GM19193 (cell line): ENCODE measurements around the gene SHOC2.

Source experiments
- POLR2A ChIP-seq: IDR thresholded peaks from 4 replicates; pipeline ENCODE4 v1.6.1; 2011; ENCODE audit not compliant: insufficient read depth, insufficient read length; ENCODE audit errors: extremely low read depth

The SHOC2 gene

DNA sequence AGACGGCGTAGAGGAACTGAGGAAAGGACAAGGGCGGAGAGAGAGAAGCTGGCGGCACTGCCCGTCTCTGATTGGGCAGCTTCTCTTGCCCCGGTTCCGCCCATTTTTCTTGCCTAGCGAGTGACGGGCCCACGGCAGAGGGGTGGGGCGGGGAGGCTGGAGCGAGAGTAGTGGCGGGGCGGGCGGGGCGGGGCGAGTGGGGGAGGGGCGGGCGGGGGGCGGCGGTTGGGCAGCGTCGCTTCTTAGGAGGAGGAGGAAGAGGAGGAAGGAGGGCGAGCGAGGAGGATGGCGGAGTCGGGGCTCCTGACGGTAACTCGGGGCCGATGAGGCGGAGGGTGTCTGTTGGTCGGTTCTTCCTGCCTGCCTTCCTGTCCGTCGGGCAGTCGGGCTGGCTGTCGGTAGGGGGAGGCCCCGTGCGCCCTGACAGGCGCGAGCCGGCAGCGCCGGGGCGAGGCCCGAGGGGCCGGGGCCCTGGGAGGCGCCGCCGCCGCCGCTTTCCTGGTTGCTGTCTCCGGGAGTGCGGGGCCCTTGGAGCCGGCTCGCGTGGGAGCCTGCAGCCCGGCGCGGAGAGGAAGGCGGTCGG, at the start of gene SHOC2:
Gene SHOC2, plus strand, starts transcription at position 256 of the 583 bp plus-strand sequence. CDS start 44,755 bp downstream, outside the sequence.
- TF ChIP-seq POLR2A = peak; percentile 83

DNA sequence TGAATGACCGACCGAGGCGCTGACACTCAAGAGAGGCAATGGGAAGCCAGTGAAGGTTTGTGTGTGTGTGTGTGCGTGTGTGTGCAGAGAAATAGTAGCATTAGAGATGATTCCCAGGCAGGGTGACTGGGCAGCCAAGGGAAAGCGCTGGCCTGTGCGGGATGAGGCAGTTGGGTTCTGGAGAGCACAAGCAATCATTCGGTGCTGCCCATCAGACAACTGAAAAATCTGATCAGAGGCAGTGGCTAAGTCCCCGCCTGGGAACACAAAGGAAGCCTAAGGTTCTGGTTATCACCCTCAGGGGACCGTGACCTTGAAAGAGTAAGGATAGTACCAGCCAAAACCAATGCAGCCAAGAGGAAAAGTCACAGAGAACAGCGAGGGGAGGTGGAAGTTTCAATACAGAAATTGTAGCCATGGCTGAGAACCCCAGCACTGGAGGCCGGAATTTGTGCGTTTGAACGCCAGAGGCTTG, 48.5 kb upstream of the SHOC2 start:
- TF ChIP-seq POLR2A = no peak

DNA sequence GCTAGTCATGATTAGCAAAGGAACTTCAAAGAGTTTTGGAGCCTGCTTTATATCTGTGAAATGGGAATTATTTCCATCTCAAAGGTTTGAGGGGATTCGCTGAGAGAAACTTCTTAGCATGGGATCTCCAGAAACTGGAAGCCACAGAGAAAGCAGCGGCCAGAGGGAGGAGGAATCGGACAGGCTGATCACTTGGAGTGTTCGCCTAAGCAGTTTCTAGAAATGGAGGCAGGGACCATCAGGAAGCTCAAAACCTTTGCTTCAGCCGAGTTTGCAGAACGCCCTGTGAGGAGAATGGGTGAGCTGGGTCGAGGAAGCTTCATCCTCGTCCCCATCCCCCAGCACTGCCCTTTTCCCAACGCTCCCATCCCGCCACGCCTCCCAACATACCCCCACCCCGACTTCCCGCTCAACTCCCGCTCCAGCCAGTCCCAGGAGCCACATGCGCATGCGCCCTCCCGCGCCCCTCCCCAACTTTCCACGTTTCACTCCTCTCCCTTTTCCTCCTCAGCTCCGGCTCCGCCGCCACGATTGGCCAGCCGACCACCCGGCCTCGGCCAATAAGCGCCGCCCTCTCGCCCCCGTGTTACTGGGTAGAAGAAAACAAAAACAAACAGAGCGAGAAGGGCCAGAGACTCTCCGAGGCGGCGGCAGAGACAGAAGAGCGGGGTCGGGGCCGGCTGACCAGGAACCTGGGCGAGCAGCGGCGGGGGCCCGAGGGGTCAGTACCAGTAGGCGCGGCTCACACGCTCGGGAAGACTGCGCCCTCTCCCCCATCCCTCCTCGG, 47.9 kb upstream of the SHOC2 start, which contains the start of gene PDCD4:
Gene PDCD4, plus strand, starts transcription at position 631 of the 787 bp plus-strand sequence. CDS start 4,100 bp downstream, outside the sequence.
- peak; percentile 87 for TF ChIP-seq POLR2A

DNA sequence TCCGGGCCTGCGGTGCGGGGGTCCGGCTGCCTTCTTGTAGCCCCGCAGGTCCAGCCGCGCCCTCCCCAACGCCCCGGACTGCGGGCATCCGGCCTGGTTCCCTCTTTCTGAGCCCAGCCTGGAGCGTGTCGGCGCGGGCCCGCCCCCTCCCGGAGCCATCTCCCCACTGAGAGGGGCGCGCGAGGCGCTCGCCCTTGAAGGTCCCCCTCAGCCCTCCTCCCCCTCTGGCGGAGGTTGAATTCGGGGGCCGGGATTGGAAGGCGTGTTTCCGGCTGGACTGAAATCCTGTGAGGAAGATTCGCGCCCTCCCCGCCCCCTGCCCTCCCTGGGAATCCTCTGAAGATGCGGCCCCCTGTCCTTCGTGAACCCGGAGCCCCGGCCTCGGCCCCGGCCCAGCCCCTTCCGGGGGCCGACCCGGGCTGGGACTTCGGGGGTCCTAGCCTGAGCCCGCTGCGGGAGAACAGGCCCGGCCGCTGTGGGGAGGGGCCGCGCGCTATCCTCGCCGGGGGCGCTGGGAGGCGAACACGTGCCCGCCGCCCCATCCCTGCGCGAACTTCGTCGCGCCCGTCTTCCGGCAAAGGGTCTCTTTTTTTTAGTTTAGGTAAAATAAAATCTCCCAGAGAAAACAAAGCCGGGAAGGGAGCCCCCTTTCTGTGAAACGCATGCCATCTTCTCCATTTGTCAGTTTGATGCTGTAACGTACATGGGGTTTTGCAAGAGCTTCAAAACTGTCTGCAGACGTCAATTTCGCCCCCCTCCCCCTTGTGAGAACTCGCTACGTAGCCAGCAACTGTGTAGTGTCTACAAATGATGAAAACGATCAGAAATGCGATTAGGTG, 47.0 kb upstream of the SHOC2 start:
- no peak for TF ChIP-seq POLR2A

DNA sequence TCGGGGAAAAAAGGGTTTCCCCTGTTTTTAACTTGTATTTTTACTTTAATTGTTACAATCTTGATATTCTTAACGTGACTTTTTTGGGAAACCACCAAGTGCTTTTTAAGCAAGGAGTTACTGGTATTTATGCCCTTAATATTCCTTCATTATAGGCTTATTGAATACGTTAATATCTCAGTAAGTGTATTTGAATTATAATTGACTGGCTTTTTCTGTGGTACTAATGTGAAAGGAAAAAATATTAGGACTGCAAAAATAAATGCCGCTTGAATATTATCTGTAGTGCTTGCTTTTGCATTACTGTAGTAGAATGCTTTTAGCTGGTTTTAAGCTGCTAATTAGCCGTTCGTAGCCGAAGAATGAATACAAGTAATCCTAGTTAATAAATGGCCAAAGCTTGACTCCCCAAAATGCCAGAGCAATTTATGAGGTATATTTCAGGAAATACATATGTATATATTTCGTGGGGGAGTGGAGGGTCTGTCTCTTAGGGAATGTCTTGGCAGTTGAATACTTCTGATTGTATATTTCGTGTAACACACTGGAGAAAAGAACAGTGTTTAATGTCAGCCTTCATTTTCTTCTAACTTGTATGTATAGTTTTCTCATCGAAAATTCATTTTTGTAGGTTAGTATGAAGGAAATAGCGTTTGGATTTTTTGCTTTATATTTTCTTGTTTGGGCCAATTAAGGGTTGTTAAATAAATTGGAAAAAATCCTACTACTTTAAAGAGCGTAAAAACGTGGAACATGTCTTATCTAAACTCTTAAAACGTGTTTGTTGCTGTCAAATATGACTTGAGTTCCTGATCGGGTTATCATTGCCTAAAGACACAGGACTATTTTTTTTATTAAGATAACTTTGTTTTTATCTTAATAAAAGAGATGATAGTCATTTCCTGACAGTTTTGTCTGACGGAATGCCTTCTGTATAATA, 46.1 kb upstream of the SHOC2 start:
- no peak for TF ChIP-seq POLR2A

DNA sequence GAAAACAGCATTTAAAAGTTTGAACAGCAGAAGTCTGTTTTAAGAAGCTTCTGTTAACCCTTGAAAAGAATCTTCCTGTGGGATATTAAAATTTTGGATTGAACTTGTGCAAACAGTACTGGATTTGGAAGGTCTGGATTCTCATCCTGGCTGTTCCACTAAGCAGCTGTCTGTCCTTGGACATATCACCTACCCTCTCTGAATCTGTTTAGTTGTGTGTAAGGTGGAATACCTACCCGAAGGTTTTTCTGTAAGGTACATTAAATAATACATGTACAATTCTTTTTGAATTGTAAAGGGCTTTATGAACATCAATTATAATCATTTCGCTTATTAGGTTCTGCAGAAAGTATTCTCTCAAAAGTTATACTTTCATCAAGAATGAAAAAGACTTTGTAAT, 45.5 kb upstream of the SHOC2 start:
- no peak for TF ChIP-seq POLR2A

DNA sequence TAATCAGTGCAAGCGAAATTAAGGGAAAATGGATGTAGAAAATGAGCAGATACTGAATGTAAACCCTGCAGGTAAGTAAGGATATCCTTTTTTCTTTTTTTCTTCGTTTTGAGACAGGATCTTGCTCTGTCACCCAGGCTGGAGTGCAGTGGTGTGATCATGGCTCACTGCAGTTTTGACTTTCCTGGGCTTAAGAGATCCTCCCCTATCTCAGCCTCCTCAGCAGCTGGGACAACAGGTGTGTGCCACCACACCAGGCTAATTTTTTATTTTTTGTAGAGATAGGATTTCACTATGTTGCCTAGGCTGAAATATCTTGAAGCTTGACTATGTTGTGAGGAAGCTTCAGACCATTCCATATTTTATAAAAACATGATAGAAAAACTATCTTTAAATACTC, 43.4 kb upstream of the SHOC2 start:
- no peak for TF ChIP-seq POLR2A

DNA sequence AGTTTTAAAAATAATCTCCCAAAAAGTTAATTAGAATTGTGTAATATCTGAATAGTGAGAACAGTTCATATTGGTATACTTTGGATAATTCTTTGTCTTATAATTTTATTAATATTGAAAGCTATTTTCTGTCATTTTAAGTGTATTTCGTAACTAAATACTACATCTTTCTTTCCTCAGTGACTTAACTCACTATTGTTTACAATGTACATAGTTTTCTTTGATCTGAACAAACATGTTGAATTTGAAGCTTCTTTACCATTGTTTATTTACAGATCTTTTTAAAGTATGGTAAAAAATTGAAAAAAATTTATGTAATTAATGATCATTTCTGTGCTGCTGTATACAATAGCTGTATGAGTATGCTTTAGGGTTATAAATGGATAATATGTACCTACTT, 42.6 kb upstream of the SHOC2 start:
- no peak for TF ChIP-seq POLR2A

DNA sequence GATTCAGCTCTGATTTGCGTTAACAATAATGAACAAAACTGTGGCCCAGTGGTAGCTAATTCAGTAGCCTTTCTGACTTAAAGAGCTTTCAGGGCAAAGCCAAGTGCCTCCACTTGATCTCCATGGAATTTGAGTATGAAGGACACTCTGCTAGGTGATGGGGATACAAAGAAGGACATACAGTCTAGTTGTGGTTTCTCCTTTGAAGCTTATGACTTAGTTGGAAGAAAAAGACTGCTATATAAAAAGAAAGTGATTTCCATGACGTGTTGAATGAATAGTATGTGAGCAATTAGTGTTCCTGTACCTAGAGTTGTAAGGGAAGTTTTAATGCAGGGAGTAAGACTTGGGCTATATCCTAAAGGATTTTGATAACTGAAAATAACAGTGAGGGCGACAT, 39.4 kb upstream of the SHOC2 start:
- no peak for TF ChIP-seq POLR2A

DNA sequence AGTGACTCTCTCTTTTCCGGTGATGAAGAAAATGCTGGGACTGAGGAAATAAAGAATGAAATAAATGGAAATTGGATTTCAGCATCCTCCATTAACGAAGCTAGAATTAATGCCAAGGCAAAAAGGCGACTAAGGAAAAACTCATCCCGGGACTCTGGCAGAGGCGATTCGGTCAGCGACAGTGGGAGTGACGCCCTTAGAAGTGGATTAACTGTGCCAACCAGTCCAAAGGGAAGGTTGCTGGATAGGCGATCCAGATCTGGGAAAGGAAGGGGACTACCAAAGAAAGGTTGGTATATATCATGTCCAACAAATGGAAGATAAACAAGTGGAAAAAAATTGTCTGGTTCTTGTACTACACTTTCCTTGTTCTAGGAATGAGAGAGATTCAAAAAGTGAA, 38.2 kb upstream of the SHOC2 start:
- no peak for TF ChIP-seq POLR2A

DNA sequence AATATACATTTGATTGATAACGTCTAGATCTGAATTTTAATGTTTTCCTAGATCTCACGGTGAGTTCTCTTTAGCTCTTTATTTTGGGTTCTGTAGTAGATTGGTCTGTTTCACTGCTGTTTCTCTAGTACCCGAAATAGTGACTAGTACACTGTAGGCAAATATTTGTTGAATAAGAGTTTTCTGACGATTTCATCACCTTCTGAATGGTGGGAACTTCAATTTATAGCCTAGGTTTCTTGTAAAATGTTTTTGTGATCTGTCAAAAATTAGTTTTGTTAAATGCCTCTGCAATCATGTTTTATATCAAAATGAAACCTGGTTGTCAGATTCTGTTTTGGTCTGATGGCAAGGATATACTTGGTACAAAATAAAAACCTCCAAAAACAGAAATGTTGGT, 37.5 kb upstream of the SHOC2 start:
- no peak for TF ChIP-seq POLR2A

DNA sequence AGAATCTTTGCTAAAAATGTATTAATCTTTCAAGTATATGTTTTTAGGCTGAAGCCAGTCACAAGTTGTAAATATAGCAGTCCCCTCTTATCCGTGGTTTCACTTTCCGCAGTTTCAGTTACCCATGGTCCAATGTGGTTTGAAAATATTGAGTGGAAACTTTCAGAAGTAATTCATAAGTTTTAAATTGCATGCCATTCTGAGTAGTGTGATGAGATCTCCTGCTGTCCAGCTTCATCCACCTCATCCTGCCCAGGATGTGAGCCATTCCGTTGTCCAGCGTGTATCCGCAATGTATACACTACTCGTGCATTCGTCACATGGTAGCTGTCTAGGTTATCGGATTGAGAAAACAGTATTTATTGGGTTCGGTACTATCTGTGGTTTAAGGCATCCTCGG, 35.5 kb upstream of the SHOC2 start:
- no peak for TF ChIP-seq POLR2A

DNA sequence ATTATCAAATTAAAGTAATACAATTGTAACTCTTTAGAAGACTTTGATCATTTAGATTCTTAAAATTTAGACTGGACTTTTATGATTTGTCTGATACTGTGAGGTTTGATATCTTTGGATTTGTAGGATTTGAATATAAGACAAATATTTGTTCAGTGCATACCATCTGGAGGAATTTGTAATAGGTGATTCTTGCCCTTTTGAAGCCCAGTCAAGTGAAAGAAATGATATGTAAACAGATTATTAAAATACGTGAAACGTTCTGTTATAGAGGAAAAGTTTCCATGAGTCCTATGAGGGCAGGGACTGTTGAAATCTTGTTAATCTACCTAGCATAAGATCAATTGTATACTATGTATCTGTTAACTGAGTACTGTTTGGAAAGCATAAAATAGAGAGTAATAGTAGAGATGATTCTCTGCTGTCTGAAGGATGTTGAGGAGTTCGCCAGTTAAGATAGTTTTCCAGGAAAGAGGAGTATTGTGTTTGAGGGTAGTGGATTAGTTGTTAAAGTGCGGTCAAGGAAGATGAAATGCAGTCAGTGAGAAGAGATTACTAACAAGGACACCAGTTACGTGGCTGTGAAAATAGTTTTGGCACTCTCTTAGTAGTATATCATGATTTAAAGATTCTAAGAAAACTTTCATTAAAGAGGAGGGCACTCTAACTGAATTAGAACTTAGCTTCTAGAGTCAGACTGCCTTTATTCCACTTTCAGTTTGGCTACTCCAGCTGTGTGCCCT, 33.3 kb upstream of the SHOC2 start:
- TF ChIP-seq POLR2A = no peak
